ENCODE results near the gene CLDN34. TPM values are rescaled to one million over a fixed set of nuclear protein-coding genes. Genes with fewer than 3 reads are reported as not detected.

The CLDN34 gene
- total and polyA plus RNA-seq, 2 donors (not counting 1 experiment from before 2014, with no cell fraction given): not detected

GRCh38 chrX:9955506-9955905 is 11.7 kb upstream of the CLDN34 start:
- WGBS (ENCODE audit: insufficient coverage): no CpG with 5 or more reads among the region's 6 CpGs
- DNase-seq (no peak), ATAC-seq (ENCODE audit: low read depth) (no peak)
- Mint-ChIP-seq H3K27me3 (no peaks in the 10 kb centered on the region), H3K4me1 (peaks cover 6% of the 10 kb centered on the region), H3K4me3 (no peak overlapping the region), H3K9me3 (ENCODE audit: insufficient read depth) (no peaks in the 10 kb centered on the region), H3K27ac (no peak overlapping the region)
- Histone ChIP-seq H3K9ac (ENCODE audit: low read length) (no peak overlapping the region), H3K27ac (ENCODE audit: low read length in 2 of 2) (no peak overlapping the region), H3K4me3 (ENCODE audit: control extremely low read depth in 1 of 5, extremely low read depth in 1 of 5, insufficient read depth in 1 of 5, low read depth in 2 of 5, low read length in 4 of 5) (no peak overlapping the region), H3K27me3 (replicated peaks in 1 of 4; ENCODE audit: control extremely low read depth in 1 of 4, control insufficient read depth in 3 of 4, insufficient read depth in 4 of 4, low read length in 3 of 4) (no peaks in the 10 kb centered on the region), H3K4me2 (replicated peaks; ENCODE audit: low read depth, low read length, poor library complexity, severe bottlenecking) (no peak overlapping the region), H2AFZ (ENCODE audit: insufficient read depth, low read depth, low read length, poor library complexity, severe bottlenecking) (no peak overlapping the region), H3K79me2 (ENCODE audit: control insufficient read depth, insufficient read depth, low read length) (no peaks in the 10 kb centered on the region), H3K4me1 (ENCODE audit: control insufficient read depth in 2 of 2, insufficient read depth in 2 of 2, low read length in 2 of 2) (peaks cover 3 to 5% of the 10 kb centered on the region in 2 donors), H3K36me3 (replicated peaks in 1 of 2; ENCODE audit: control extremely low read depth in 1 of 2, control insufficient read depth in 1 of 2, extremely low read depth in 1 of 2, insufficient read depth in 2 of 2, low read length in 1 of 2) (no peaks in the 10 kb centered on the region), H3K9me3 (ENCODE audit: control extremely low read depth in 1 of 3, control insufficient read depth in 2 of 3, insufficient read depth in 1 of 3, low read length in 2 of 3) (peaks cover 0 to 27% (median 21%) of the 10 kb centered on the region in 3 donors), H4K20me1 (ENCODE audit: control insufficient read depth, insufficient read depth, low read length, poor library complexity, severe bottlenecking) (no peaks in the 10 kb centered on the region)
- CTCF ChIA-PET: no interaction called here
- intact Hi-C loops (cut with micrococcal nuclease): no loop called here
- POLR2A ChIA-PET: no interaction called here
- TF ChIP-seq EZH2 (IDR thresholded peaks at IDR 0.05; ENCODE audit: borderline replicate concordance, insufficient read depth, low read depth, low read length, poor library complexity, severe bottlenecking): no peak
- TF ChIP-seq CTCF (IDR thresholded peaks at IDR 0.05): no peak

- H4K20me1 ChIP-seq (ENCODE audit: control insufficient read depth, insufficient read depth, low read length, poor library complexity, severe bottlenecking): no peaks in the 10 kb centered on the region
- ChIA-PET CTCF (no interaction called here), POLR2A (no interaction called here)
- no peaks in the 10 kb centered on the region for H3K27me3 Mint-ChIP-seq
- 80% methylated on average over 1 of the region's 9 CpGs for WGBS (ENCODE audit: insufficient coverage)
- DNase-seq: no peak
- no peak overlapping the region for H3K27ac Mint-ChIP-seq
- H3K9me3 Mint-ChIP-seq (ENCODE audit: insufficient read depth): no peaks in the 10 kb centered on the region
- no peak overlapping the region for H3K9ac ChIP-seq (ENCODE audit: low read length)
- TF ChIP-seq CTCF (IDR thresholded peaks at IDR 0.05) (no peak), EZH2 (IDR thresholded peaks at IDR 0.05; ENCODE audit: borderline replicate concordance, insufficient read depth, low read depth, low read length, poor library complexity, severe bottlenecking) (no peak)
- no peak for ATAC-seq (ENCODE audit: low read depth)
- peaks cover 0 to 20% (median 18%) of the 10 kb centered on the region in 3 donors for H3K9me3 ChIP-seq (ENCODE audit: control extremely low read depth in 1 of 3, control insufficient read depth in 2 of 3, insufficient read depth in 1 of 3, low read length in 2 of 3)
- no peaks in the 10 kb centered on the region for H3K79me2 ChIP-seq (ENCODE audit: control insufficient read depth, insufficient read depth, low read length)
- no peaks in the 10 kb centered on the region for H3K27me3 ChIP-seq (replicated peaks in 1 of 4; ENCODE audit: control extremely low read depth in 1 of 4, control insufficient read depth in 3 of 4, insufficient read depth in 4 of 4, low read length in 3 of 4)
- no peak overlapping the region for H3K4me3 ChIP-seq (ENCODE audit: control extremely low read depth in 1 of 5, extremely low read depth in 1 of 5, insufficient read depth in 1 of 5, low read depth in 2 of 5, low read length in 4 of 5)
- H3K4me1 ChIP-seq (ENCODE audit: control insufficient read depth in 2 of 2, insufficient read depth in 2 of 2, low read length in 2 of 2): peaks cover 3 to 5% of the 10 kb centered on the region in 2 donors
- intact Hi-C loops (cut with micrococcal nuclease): no loop called here
- no peak overlapping the region for H3K4me3 Mint-ChIP-seq
- no peaks in the 10 kb centered on the region for H3K36me3 ChIP-seq (replicated peaks in 1 of 2; ENCODE audit: control extremely low read depth in 1 of 2, control insufficient read depth in 1 of 2, extremely low read depth in 1 of 2, insufficient read depth in 2 of 2, low read length in 1 of 2)
- H3K27ac ChIP-seq (ENCODE audit: low read length in 2 of 2): no peak overlapping the region
- peaks cover 6% of the 10 kb centered on the region for H3K4me1 Mint-ChIP-seq
- H3K4me2 ChIP-seq (replicated peaks; ENCODE audit: low read depth, low read length, poor library complexity, severe bottlenecking): peak overlapping the region; percentile 20
- H2AFZ ChIP-seq (ENCODE audit: insufficient read depth, low read depth, low read length, poor library complexity, severe bottlenecking): no peak overlapping the region
Observed at GRCh38 chrX:9957743-9958142, 9.4 kb upstream of the CLDN34 start.
